HK-2 (cell line): Measurements from ENCODE around the gene YLPM1.
A peak's percentile ranks its signal among the peaks of the same experiment; 100 is the strongest.

Experiments
- DNase-seq: peaks from one replicate; pipeline ENCODE4 v3.0.0-alpha.2; 2018; ENCODE audit not compliant: unreplicated experiment

Gene YLPM1

DNA sequence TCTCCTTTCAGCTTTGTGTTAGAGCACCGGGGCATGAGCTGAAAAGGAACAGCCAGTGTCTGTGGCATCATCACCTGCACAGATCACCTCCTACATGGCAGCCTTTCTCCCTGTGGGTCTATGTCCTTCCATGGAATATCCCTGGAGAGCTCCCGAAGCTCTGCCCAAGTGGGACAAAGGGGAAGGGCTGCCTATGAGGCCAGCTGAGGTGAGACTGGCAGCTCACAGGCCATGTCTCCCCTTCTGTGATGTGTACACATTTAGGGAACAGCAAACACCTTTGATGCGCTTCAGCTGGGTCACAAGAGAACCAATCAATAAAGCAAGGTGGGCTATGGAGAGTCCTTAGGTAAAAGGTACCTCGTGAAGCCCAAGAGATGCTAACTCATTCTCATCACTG lies 108.7 kb downstream of the YLPM1 start:
- no peak for DNase-seq

DNA sequence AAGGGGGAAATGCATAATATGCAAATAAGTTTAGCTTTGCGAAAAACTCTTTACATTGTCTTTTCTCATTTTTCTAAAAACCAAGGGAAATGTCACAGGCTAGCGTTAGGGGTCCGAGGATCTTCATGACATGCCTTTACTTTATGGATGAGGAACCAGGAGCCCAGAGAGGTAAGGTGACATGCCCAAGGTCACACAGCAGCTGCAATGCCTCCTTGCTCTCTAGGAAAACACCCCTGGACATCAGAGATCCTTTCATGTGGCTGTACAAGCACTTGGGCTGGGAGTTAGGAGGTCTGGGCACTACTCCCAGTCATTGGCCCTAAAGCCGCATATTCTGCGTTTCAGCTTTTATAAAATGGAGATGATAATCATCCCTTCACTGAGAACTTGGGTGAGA lies 112.1 kb downstream of the YLPM1 start:
- DNase-seq, result no peak

DNA sequence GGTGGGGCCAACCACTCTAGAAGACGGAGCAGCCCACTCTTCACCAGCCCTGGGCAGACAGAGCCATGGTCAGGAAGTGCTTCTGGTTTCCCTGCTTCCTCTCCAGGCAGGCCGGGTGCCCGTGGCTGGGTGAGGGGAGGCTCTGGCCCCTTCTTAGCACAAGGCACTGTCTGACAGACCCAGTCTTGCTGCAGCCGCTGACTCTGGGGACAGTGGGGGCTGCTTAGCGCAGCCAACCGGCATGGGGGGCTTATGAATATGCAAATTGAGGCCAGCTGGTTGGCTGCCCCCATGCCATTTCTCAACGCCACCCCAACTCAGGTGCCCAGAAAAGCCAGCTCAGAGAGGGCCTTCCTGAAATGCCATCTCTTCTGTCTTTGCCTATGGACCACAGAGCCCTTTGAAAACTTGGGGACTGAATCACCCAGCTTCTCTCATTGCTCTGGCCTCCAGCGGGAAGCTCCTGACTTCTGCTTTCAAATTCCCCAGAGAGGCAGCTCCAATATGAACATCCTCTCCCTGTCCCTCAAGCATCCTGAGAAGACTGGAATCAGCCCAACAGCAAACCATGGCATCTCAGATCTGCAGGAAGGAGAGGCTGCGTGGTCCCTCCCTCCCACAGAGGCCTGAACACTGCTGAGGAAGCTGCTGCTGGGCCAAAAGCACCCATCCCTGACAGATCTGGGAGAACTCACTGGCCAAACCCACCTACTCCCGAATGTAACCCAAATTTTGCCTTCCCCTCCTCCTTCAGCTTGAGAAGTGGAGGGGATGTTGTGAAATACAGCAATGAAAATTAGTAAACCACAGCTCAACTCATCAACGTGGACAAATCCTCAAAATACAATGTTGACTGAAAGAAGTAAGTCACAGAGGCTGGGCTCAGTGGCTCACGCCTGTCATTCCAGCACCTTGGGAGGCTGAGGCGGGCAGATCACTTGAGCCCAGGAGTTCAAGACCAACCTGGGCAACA lies 113.1 kb downstream of the YLPM1 start, which contains the start of gene PROX2:
Gene PROX2 (minus strand): TSS at position 205 of the 973 bp plus-strand sequence. CDS start 12,311 bp downstream, outside the sequence.
- DNase-seq, result no peak

DNA sequence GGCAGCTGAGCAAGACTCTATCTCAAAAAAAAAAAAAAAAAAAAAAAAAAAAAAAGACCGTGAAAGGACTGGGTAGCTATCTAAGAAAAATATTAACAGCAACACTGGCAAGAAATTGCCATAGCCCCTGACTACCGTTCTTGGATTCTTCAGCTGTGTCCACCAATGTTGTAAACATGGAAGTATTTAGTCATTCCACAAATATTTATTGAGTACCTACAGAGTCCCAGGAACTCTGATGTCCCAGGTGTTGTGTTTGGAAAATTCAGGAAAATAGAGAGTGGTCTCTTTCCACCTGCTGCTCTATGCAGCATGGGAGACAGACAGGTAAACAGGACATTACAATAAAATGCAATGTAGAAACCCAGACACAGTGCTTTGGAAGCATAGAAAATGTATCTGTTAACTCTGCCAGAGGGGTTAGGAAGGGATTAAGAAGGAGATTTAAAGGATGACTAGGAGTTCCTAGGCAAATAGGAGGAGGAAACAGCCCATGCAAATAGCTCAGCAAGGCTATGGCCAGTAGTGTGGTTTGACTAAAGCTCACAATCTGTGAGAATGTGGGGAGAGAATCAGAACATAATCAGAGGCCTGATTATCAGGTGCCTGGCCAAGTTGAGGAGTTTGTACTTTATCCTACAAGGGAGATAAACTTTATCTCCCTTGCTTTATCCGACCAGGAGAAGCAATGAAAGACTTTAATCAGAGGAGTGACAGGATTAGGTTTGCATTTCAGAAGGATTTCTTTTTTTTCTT lies 116.5 kb downstream of the YLPM1 start:
- DNase-seq, result no peak

DNA sequence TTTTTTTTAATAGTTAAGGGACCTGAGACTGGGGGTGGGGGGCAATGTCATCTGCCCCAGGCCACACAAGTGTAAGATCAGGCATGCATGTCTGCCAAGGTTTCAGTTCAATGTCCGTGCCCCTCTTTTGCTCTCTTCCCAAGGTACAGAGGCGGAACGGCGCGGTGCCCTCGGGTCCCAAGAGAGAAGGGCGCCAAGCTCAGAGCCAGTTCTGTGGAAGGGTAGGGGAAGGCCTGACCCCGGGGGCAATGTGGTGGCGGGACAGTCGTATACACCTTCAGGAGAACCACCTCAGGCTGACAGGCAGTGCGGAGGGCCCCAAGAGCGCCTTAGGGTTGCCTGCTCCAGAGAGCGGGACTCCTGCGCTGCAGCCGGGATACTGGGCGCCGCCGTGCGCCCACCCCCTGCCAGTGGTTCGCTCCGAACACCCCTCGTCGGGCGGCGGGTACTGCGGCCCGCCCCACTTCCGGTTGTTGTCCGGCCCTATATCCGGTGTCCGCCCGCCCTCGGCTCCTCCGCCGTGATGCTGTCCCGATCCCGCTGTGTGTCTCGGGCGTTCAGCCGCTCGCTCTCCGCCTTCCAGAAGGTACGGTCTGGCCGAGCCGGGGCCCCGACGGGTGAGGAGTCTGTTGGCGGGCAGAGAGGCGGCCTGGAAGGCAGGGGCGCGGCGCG lies 118.5 kb downstream of the YLPM1 start, which contains the start of gene DLST:
Gene DLST (plus strand): TSS at position 486 of the 672 bp plus-strand sequence. CDS start 38 bp downstream, at position 524.
- peak; percentile 88 for DNase-seq

DNA sequence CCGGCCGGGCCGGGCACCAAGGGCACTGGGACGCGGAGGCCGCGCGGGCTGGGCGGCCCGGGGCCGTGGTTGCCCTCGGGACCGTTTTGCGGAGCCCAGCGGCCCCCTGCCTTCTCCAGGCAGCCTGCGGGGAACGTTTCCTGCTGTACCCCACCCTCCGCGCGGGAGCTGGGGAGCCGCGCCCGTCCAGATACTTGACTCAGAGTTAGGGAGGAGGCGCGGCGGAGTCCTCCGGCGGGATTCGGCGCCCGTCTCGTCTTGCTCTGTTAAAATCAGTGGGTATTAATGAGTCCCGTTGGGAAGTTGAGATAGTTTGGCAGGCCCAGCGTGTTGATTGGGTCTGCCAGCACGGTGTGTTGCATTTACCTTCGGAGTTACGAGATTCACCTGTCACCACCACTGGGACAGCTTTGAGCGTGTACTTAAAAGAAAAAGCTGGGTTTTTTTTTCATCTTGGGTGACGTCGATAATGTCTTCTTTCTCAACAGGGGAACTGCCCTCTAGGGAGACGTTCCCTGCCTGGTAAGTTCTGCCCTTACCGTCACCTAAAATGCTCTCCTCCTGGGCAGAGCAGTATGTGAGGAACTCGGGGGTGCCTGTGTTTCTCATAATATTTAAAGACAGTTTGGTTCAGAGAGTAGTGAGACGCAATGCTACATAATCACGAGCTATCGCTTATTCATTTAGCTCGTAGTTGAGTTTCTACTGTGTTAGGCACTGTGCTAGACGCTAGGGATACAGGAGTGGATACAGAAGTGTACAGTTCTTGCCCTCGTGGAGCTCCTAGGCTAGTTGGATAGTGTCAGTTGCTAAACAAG lies 119.2 kb downstream of the YLPM1 start:
- DNase-seq, result peak; percentile 27
